Measurements from ENCODE around the gene REPS2.

The REPS2 gene

DNA sequence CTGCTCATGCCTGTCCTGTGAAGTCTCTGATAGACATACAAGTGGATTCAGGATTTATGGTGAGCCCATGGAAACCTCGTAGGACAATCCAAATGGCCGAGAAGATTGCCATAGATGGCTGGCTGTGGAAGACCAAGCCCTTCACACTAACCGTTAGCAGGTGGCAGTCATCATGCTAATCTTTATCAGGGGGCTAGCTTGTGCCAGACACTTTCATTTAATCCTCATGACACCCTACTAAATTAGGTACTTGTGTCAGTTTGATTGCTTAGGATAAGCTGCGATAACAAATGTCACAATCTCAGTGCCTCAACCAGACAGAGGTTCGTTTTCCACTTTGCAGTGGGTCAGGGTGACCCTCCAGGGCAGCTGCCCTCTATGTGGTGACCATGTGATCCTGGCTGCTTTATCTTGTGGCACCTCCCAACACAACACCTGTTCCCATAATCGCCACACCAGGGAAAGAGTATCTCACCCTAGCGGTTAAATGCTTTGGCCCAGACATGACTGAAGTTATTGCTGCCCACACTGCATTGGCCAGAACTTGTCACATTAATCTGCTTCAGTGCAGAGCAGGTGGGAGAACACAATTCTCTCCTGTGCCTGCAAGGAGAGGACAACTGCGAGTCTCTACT is 60.8 kb downstream of the REPS2 start:
- no peak for DNase-seq

DNA sequence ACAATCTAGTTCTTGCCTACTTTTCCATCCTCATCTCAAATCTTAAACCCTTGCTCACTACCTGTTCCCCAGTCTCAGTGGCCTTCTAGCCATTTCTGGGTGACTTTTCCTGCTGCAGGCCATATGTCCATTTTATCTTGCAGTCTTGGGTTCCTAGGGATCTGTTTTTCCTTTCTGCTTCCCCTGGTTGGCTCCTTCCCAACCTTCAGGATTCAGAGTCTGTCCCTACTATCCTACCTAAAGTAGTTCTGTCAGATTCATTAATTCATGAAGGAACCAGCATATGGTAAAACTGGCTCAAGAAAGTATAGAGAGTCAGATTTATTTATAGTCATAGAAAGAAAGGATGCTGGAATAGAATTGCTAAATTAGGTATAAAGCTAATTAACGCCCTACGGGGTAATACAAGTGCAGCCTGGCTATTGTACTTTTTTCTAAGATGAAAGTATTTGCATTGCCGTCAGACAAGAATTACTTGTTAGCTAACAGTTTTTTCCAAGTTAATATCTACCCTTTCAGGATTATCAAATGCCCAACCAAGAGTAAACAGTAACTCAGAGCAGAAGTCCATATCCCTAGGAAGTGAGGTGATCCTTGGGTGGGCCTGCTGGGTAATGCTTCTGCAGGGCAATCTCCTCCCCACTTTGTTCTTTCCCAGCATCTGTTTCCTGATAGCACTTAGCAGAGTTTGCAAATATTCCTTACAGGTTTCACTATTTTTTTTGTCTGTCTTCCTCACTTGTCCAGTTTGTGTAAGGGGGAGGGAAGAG is 63.6 kb downstream of the REPS2 start:
- DNase-seq = no peak

DNA sequence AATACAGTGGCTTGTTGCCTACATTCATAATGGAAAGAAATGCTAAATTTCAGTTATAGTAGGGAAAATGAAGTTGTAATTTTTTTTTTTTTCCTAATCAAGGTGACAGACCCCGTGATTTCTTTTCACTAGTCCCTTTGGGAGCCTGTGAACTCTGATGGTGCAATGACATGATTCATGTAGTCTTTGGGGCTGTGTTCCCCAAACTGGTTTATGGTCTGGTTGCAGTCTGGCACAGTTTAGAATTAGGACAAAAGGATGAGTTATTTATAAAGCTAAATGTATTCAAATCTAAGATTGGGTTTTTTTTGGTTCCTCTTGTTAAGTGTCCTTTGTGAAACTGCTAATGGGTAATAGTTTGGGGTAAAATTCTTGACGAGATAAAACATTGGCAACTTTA is 66.0 kb downstream of the REPS2 start:
- DNase-seq = no peak

DNA sequence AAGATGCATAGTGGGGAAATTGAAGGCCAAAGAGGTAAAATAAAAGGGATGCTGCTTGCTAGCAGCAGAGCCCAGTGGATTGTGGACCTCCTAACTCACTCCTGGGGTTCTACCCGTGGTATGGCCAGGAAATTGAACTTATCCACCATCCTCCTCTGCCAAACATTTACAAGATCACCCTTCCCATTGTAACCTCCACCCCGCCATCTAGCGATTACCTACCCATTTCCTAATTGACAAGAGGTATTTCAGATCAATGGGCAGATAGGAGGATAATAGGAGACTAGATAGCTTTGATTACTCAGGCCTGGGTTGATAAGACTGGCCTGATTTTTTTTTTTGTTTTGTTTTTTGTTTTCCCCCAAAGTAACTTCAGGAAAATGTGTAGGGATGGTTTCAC is 67.8 kb downstream of the REPS2 start:
- no peak for DNase-seq

DNA sequence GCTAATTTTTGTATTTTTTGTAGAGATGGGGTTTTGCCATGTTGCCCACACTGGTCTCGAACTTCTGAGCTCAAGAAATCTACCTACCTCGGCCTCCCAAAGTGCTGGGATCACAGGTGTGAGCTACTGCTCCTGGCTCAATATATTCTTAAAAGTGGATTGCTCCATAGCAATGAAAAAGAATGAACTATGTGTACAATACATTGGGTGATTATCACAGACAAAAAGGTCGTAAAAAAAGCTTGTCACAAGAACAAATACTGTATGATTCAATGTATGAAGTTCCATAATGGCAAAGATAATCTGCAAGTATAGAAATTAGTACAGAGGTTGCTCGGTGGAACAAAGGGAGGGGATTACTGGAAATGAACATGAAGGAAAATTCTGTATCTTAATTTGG is 70.7 kb downstream of the REPS2 start:
- no peak for DNase-seq

DNA sequence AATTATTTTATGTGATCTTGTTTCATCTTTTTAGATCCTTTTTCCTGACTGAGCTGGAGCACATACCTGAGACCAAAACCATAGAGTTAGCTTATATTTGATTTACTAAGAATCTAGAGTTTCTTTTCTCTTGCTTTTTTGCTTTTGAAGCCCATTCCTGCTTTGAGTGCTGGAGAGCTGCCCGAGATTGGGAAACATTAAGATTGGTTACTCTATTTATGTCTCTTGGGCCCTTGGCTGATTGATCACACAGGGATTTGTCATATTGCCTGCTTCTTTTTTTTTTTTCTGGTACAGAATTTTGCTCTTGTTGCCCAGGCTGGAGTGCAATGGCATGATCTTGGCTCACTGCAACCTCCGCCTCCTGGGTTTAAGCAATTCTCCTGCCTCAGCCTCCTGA is 73.9 kb downstream of the REPS2 start:
- DNase-seq = no peak

DNA sequence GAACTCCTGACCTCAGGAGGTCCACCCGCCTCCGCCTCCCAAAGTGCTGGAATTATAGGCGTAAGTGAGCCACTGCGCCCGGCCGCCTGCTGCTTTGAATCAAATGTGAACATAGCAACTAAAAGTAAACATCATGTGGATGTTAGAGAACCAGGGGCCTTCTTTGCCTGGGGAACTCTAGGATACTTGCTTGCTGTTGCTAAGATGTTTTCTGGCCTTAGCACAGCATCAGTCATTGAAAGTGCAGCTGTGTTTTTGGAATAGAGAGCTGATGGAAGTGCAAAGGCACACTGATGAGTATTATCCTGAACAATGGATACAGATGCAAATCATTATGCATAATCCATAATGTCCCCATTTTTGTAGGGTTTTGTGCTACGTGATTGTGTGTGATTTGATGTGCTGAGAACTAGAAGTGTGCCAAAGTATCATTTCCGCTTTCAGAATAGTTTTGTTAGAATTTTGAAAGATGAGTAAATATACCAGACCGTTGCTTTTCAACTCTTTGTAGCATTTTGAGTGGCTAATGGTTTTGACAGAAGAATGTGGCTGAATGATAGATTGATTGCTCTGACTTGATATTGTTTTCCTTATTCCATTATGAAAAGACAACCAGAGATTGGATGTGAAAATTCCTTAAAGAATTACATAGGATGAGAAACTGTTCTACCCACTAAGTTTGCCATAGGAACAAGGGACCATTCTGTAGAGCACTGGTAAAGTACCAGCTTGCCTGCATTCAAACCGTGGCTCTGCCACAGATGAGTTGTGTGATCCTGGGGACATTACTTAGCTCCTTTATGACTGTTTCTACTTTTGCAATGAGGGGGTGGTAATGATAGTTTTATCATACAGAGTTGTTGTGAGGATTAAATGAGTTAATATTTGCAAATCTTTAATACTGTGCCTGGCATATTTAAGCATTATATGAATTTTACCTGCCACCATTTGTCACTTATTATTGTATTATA is 74.7 kb downstream of the REPS2 start:
- no peak for DNase-seq

DNA sequence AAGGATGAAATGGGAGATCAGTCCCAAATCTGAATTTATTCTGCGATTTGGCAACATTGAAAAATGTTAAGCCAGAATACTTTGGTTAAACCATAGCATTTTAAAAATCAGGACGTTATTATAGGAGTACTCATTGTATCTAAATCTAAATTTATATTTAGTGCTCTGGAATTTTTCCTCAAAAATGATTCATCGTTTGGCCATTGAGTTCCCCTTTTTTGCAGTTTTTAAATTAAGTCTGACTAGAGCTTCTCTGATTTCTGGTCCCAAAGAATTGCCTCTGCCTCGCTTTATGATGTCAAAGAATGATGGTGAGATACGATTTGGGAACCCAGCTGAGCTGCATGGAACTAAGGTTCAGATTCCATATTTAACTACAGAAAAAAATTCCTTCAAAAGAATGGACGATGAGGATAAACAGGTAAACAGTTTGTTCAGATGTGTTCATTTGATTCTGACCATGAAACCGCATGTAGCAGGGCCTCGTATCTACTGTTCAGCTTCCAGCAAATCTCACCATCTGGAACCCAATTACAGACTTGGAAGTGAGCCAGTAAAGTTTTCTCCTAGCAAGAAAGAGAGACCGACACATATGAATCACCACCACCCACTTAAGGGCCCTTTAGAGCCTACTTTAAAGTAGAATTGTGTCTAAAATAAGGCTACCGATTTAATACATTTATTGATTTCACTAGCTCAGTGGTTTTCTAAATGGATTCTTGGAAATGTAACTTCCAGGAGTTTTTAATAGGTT is 75.6 kb downstream of the REPS2 start:
- no peak for DNase-seq

DNA sequence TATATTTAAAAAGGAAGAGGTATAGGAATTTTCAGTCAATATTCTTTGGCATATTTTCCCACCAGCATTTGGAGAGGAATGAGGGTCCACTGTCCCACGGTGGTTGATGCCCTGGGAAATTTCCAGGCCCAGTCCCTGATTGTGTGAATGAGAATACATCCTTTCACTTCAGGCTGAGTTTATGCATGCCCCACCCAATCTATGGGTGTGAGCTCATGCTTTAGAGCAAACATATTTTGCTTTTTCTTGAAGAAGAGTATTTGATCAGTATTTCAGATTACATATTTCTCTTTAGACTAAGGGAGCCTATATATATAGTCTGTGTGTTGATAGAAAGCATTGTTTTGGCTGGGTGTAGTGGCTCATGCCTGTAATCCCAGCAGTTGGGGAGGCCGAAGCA is 77.2 kb downstream of the REPS2 start:
- no peak for DNase-seq

DNA sequence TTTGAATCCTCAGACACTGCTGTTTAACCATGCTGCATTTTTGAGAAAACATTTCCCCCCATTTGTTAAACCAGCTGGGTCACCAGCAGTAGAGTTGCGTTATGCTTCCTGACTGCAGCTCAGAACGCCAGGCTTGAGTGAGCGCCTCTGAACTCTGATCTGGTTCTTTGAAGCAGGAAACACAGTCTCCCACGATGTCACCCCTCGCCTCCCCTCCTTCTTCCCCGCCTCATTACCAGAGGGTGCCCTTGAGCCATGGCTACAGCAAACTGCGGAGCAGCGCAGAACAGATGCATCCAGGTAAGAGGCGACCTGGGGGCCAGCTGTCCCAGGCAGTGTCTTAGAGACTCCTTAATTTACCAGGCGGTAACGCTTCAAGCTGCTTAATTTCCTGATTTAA is 78.4 kb downstream of the REPS2 start:
- DNase-seq = no peak

DNA sequence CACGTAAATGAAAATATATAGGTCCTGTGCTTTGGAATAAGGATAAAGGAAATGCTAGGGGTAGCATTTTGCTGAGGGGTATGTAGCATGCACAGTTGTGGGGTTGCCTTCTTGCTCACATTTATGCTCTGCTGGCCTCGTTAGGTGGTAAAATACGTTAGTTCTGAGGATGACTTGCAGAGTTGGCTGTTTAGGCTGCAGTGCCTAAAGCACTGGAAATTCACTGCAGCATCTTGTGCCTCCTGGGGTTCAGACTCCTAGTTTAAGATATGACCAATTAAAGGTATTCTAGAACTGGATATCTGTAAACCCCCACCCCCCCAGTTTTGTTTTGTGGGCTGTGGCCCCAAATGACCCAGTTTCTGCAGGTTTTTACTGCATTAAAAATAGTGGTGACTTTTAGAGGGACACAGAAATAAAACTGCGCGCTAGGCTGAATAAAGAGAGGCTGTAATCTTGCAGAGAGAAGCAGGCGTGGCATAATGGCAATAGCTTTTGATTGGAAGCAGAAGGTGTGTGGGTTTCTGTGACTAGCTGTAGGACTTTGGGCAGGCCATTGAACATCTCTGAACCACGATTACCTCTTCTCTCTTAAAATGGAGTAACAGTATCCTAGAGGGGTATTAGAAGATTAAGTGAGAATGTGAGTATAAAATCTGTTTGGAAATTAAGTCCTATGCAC is 79.3 kb downstream of the REPS2 start:
- no peak for DNase-seq

DNA sequence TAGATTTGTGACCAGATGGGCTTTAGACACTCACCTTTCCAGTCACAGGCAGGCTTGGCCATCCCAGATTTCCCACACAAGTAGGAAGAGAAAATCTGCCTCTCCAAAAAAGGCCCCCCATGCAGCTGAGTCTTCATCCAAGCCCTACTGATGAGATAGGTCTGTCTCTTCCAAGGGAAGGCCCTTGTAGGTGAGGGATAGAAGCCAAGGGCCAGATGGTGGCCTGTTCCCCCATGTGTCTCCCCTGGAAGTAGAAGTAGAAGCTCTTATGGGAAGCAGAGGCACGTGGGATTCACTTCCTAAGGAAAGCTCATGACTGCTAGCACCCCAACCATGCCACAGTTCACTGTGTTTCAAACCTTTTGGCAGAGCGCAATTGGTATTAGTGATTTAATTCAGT is 81.5 kb downstream of the REPS2 start:
- DNase-seq = no peak

DNA sequence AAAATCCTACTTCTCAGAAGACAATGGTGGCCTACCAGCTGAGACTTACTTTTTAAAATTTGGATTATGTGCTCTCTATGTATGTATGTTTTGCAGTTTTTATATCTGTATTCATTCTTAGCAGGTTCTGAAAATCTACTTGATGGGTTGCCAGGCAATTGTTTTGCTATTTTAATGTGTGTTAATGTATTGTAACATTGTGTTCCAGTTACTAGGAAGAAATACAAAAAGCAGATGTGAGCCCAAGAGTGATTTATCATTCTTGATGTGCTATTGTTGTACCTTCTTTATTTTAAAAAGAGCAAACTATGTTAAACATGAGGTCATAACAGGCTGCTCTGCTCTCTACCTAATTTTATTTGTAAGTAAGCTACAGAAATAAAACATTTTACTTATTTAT is 81.9 kb downstream of the REPS2 start:
- no peak for DNase-seq

DNA sequence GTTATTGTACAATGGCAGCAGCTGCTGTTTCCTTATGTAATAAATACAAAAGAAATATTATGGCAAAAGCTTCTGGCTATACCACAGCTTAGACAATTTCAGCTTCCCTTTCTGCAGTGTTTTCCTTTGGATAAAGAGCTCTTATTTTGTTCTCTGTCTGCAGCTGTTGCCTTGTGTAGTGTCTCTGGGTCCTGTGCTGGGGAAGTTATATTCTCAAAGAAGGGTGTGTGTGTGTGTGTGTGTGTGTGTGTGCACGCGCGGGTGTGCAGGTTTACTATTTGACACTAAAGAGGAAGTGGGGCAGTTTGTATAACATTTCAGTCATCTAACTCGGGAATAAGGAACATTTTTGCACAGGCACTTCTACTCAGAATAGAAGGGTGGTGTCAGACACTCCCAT is 83.6 kb downstream of the REPS2 start:
- DNase-seq = no peak

DNA sequence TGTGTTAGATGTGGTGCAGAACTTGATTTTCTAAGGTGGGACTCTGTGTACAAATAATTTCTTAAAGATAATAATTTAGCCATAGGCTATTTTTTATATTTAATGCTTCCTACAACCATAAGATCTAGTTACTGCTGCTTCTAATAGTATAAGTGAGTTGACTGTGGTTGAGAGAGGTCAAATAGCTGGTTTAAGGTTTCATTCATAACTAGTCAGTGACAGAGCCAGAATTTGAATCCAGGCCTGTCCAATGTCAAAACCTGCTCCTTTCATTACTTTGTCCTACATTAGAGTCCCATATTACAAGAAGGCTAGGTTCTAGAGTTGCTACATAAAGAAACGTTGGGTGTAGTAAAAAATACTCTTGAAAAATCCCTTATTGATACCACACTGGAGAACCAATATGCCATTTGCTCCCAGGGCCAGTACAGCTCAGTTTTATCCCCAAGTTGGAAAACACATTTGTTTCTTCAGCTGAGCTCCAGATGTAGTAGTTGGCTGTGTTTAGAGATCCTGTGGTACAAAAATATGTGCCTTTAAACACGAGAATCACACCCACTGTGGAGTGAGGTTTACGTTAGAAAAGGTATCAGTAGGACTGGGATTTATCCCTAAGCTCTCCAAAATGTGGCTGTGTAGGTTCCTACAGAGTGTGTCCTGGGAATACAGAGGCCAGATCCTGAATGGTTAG is 84.3 kb downstream of the REPS2 start:
- DNase-seq = no peak

DNA sequence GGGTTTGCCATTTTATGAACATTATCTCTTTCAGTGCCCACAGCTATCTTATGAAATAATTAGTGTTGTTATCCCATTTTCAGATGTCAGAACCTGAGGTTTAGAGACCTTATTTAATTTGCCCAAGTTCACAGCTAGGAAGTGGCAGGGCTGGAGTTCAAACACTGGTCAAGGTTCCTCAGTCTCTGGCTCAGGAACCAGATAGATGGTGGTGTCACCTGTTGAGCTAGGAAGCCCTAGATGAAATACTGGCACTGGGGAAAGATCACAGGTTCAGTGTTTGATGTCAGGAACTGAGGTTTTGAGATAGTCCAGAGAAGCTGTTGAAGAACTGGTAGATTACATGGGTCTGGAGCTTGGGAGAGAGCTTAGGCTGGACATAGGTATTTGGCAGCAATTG is 85.4 kb downstream of the REPS2 start:
- DNase-seq = no peak

DNA sequence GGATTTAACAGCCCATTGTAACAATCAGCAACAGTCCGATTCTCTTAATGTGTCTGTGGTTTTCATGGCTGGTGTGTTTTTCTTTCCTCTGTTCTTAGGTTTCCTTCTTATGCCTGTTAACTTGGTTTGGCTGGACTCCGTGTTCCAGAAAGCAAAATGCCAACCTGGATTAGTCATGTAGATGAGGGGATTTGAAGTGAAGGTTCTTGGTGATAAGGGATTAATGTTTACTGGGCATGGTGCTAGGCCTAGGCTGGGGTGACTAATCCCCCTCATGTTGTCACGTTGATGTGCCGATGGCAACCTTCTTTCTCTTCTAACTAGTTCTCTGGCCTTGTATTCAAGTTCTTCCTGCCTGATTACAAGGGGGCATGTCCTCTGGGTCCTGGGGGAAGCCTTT is 85.9 kb downstream of the REPS2 start:
- no peak for DNase-seq

DNA sequence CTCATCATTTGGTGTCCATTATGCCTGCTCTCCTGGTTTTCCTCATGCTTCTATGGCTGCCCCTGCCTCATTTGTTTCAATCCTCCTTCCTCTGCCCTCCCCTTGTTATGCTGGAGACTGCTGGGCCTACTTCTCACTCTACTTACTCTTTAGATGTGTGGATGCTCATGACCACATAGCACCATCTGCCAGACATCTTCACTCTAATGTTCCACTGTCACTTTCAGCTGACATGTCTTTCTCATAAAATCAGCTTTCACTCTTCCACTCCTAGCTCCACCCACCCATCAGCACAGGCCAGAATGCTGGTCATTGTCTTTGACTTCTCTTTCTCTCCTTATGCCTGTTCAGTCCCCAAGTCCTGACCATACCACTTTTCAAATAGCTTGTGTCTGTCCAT is 86.8 kb downstream of the REPS2 start:
- DNase-seq = no peak

DNA sequence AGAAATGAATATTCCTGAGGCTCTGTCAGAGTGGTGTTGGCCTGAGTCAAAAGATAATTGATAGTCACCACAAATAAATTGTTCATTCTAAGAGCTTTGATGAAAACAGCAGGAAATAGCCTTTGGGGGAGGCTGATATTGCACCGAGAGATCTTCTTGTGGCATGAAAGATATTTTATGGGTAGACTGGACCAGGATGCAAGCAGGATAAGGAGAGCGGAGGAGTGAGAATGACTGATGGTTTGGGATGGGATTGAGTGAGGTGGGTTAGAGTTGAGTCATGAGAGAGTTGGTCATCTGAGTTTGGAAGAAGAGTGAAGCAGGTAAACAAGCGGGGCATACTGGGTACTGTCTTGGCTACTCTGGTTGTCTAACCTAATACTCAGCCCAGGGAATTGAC is 88.7 kb downstream of the REPS2 start:
- DNase-seq = no peak

DNA sequence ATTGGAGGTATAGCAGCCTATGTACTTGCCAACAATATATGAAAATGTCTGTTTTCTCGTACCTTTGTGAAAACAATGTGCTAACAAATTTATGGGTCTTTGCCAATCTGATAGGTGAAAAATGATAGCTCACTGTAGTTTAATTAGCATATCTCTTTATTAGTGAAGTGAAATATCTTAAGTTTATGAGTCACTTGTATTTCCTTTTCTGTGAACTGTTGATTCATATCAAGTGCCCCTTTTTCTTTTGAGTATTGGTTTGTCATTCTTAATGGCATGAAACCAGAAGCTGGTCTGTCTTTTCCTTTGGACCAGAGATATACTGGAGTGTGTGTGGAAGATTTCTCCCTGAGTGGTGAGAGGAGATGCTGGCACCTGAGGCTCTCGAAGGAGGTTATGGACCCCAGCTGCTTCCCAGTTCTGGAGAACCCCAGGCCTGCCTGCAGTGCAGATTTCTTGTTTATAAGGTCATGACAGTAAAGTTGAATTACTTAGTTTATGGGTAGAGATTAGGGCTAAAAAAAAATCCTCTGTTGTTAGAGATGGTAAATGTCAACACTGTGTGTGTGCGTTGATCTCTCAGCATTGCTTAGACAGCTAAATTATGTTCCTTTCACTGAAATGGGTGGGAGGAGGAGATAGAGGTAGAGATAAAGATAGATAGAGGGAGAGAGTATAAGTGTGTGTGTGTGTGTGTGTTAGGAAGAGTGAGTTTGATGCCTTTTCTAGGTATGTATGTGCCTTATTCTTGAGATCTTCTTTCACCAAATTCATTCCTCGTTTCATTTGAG is 89.9 kb downstream of the REPS2 start:
- no peak for DNase-seq

DNA sequence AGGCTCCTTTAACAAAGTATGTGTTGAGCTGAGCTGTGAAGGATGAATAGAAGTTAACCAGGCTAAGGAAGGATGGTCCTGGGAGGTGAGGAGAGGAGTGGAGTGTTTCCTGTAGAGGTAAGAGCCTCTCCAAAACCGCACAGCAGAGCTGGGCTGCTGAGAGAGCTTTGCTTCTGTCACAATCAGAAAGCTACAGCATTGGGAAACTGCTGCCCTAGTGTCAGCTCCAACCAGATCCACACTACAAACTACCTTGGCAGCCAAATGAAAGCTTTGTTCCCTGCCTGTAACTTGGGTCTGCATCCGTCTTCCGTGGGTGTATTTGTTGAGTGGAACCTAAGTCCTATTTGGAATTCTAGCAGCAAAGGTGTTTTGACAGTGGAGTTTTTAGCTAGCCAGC is 91.8 kb downstream of the REPS2 start:
- no peak for DNase-seq
